DMS153 (cell line): ENCODE data around the gene ESF1.
"Not testable (repeated sequence)": the region's sequence is repeated elsewhere in the genome, so short reads cannot be mapped to it uniquely, and the experiment has no call there.

Experiments used
- DNase-seq: peaks from one replicate; lab custom pipeline; 2025; lab: John Stamatoyannopoulos, UW

Gene ESF1

DNA sequence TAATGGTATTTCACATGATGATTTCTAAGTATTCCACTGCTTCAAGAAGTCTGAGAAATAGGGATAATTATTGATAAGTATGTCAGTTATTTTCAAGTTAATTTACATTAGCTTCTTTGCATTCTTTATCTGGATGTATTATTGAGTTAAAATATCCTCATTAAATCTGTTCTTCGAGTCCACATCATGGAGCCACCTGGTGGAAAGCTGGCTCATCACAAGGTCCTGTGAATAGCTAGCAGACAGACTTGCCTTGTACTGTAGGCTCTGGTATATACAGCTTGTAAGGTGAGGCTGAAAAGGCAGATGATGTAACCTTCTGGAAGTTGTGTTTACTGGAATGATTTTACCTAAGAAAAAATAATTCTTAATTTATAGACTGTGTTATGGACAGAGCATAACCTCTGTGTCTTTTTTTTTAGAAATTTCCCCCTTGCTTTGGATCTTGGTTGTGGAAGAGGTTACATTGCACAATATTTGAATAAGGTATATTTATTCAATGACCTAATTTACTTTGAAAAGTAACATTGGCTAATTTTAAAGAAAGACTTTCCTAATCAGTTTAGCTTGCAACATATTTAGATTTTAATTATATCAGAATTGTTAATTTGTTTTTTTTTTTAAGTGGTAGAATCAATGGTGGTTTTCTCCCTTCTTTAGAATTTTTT, 3.6 kb upstream of the ESF1 start:
- DNase-seq = peak; percentile 50

DNA sequence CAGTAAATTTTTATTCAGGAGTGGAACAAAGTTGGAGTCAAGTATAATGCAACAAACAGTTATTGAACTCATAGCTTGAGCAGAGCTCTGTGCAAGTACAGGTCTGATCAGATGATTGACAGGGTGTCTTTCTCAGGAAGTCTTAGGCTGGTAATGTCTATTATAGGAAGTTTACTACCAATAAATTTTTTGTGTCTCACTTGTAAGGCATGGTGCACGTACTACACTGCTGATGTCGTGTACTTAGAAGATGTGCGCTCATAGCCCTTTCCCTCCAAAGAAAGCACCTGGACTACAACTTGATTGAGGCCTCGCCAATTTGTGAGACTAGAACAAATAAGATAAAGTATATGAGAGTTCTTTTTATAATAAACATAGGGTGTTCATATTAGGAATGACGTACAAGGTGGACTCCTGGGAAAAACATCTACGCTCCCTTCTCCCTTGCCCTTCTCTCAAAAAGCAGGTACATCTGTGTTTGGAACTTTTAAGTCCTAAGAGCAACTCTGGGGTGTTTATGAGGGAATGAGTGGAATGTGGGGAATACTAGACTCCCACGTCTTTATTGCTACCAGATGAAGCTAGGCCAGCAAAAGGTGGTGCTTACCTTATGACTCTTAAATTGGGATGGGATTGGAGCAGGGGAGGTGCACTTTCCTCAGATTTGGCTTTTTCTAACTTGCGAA, 1.6 kb upstream of the ESF1 start:
- no peak for DNase-seq

DNA sequence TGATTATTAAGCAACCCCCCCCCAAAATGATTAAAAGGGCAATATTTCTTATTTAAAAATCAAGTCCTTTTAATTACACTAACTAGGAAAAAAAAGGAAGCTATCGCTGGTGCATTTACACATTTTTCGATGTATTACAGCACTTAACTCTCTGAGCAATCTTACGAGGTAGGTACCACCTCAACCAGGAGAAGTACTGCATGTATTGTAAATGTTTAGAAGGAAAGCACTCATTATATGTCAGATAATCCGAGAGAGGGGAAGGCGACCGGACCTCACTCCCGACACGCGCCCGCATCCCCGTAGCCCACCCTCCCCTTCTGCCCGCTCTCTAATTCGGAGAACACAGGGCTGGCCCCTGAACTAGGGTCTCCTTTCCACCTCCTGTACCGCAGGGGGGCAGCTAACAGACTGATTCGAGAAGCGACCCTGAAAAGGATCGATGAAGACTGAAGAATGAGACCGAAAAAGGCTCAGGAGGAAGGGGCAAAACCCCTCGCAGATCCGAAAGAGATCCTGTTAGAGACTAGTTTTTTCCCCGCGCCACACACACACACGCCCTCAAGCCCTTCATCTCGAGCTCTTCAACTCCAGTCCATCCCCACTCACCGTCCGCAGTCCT, 337 bp downstream of the ESF1 start:
- no peak for DNase-seq

DNA sequence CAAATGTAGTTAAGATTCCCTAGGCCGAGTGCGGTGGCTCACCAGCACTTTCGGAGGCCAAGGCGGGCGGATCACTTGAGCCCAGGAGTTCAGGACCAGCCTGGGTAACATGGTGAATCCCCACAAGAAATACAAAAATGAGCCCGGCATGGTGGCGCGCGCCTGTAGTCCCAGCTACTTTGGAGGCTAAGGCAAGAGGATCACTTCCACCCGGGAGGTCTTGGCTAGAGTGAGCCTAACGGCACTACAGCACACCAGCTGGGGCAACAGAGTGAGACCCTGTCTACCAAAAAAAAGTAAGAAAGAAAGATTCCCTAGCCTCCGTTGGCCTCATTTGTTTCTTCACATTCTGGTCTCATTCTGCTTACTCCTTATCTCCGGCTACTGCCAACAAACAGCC, 1.2 kb downstream of the ESF1 start:
- no peak for DNase-seq

DNA sequence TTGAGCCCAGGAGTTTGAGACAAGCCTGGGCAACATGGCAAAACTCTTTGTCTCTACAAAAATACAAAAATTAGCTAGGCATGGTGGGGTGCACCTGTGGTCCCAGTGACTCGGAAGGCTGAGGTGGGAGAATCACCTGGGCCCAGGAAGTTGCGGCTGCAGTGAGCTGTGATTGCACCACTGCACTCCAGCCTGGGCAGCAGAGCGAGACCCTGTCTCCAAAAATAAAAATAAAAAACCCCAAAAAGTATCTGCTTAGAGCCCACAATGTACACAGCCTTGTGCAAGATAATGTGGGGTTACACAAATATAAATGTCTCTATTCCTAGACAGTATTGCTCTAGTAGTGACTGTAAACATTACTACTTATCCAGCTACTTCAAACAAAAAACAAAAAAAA, 5.9 kb downstream of the ESF1 start:
- DNase-seq = no peak

DNA sequence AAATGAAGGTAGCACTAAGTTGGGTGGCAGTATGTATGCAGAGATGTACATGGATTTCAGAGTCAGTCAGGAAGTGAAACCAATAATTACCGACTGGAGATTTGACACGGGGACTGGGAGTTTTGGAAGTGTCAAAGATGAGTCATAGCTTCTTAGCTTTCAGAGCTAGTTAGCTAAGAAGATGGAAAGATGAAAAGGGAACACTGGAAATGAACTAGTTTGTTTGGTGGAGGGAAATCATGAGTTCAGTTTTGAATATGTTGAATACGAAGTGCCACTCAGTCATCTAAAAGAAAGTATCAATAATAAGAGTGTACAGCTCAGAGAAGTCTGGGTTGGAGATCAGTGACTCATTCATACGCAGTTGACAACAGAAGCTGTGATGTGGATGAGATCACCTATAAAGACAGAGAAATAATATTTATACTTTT, 7.5 kb downstream of the ESF1 start:
- no peak for DNase-seq

DNA sequence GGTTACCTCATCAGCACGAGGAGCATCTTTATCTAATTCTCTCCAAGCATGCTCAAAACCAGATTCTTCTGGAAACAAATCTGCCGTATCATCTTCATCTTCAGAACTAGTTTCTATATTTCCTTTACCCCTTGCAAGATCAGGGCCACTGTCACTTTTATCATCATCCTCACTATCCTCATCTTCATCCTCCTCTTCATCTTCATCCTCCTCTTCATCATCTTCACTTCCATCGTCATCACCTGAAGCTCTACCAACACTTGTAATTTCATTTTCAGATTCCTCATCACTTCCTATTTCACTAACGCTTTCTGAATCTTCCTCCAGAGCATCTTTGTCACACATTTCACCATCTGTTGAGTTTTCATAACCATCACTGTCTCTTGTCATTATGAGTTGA, 8.9 kb downstream of the ESF1 start:
- DNase-seq = no peak

DNA sequence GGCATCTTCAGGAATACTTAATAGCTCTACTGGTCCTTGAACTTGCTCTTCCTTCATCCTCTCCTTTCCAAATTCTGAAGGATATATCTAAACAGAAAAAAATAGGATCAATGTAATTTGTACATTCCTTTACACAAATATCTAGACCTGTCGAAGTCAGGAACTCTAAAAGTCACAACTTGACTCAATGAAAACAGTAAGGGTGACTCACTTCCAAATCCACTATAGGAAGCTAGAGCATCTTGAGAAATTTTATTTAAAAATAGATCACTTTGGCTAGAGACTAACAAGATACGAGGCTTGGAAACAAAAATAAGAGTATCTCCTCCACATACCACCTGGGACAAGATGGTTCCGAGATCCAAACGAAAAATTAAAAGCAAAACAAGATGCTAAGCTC, 12.2 kb downstream of the ESF1 start:
- DNase-seq = no peak

DNA sequence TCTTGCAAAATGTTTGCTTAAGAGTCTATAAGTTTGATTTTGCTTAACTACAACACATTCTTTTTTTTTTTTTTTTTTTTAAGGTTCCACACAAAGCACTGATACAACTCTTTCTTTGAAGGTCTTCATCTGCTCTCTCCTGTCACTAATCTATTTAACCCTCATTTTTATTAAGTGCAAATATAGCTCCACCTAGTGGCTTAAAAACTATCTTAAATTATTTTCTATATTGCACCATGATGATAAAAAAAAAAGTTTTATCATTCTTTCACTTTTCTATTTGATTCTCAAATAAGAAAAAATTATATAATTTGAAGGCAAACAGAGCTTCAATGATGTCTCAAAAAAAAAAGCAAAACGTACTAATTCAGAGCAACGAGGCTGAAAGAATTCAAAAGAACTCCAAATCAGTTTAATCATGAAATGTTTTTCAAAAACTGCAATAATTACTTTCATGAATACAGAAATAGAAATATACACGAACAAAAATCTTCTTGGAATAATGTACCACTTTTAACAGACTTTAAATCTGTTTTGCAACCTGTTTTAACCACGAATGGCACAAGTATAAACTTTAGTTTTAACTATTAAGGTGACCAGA, 12.8 kb downstream of the ESF1 start:
- DNase-seq = no peak

DNA sequence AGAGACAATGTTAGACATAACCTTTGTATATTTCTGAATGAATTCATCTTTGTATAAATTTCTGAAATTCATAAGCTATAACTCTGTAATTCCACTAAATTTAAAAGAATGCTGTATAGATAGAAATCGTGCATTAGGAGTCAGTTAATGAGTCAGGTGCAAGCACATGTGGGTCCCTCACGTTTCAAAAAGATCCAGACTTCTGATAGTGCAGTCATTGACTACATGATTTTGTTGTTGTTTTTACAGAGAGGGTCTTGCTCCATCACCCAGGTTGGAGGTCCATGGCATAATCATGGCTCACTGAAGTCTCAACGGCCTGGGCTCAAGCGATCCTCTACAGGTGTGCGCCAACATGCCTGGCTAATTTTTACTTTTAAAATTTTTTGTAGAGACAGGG, 14.6 kb downstream of the ESF1 start:
- DNase-seq = no peak

DNA sequence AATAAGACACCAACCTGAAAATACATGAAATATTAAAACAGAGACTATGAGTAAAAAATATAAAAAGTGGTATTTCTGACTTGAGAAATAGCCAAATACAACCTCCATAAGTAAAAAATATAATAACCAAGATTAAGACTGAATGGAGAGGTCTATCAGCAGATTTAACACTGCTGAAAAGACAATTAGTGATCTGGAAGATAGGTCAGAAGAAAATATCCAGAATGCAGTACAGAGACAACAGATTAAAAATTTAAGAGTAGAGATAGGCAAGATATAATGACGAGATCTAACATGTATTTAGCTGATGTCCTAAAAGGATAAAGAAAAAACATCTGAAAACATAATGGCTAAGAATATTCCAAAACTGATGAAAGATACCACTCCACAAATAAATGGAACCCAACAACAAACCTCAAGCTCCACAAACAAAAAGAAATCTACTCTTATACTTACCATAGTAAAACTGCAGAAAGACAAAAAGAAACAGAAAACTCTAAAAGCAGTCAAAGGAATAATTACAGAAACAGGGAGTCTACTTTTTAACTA, 18.8 kb downstream of the ESF1 start:
- no peak for DNase-seq

DNA sequence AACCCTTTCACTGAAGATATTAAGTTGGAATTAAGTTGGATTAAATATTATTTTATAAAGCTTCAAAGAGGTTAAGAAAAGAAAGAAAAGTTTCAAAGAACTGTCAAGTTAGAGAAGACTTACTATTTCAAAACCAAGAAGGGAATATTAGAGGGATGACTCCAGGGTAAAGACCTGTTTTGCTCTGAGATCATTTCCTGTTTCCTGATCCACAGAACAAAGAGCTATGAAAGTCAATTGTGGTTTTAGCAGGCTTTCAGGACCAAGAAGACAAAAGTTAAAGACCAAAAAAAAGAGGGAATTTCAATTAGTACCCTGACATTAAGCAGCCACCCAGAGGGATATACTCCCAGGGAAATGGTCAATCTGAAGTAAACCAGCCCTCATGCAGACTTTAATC, 19.4 kb downstream of the ESF1 start:
- no peak for DNase-seq

DNA sequence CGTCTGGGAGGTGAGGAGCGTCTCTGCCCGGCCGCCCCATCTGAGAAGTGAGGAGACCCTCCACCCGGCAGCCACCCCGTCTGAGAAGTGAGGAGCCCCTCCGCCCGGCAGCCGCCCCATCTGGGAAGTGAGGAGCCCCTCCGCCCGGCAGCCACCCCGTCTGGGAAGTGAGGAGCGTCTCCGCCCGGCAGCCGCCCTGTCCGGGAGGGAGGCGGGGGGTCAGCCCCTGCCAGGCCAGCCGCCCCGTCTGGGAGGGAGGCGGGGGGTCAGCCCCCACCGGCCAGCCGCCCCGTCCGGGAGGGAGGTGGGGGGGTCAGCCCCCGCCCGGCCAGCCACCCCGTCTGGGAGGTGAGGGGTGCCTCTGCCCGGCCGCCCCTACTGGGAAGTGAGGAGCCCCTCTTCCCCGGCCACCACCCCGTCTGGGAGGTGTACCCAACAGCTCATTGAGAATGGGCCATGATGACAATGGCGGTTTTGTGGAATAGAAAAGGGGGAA, 24.2 kb downstream of the ESF1 start:
- DNase-seq = not testable (repeated sequence)

DNA sequence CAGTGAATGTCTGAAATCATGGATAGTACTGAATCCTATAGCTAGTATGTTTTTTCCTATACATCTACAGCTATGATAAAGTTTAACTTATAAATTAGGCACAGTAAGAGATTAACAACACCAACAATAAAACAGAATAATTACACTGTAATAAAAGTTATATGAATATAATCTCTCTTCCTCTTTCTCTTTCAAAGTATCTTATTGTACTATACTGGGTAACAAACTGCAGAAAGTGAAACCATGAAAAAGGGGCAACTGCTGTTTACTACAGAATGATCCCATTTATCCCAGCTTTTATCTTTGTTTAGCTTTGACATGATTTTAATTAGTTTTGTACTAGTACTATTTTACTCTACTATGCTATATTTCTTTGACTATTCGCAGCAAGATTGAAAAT, 25.8 kb downstream of the ESF1 start:
- no peak for DNase-seq

DNA sequence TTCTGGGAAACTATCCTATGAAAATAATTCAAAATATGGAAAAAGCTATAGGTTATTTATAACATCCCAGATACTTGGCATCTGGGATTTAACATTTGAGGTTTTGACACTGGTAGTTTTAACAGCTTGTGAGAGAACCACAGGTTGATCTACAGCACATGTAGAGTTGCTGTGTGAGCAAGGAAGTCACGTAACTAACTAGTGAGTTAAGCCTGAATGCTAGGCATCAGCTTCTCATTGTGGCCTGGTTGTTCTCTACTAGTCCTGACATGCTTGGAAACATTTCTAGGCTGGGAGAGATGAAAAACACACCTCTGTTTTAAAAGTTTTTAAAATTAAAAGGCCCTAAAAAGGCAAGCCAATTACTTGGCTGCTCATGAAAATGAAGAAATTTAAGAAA, 28.2 kb downstream of the ESF1 start:
- DNase-seq = no peak

DNA sequence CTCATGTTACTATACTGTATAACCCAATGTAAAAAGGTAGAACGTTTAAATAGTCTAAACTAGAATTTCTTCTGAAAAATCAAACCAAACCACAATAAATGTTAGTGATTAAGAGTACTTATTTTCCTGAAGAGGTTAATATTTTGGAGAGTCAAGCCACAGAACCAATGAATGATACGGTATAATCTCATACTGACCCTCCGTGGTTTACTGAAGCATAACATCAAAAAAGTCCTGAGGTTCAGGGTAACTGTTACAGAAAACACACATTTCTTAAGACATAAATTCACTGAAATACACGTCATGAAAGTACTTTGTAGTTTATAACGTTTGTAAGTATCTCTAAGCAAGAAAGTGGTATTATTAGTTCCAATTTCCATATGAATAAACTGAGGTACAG, 28.9 kb downstream of the ESF1 start:
- DNase-seq = no peak

DNA sequence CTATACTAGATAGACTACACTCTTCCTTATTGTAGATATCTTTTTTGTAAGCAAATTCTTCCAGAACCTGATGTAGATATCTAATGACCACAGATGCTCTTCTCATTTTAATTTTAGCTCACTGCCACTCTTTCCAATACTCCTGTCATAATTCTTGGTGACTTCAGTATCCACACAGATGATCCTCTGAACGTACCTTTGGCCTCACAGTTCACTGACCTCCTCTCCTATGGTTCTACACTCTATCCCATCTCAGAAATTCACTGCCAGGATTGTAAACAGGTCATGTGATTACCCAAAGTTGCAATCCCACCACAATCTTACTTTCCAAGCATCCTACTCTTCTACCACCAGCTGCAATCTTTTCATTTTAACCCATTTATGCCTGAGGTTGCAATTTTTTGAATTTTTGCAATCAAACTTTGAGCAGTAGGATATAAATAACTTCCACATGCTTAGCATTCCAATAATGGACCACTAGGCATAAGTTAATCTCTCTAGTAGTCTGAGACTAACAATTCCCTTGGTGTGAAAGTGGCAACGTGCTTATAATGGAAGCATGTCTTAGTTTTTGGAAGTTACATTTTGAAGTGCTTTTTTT, 31.2 kb downstream of the ESF1 start:
- DNase-seq = no peak

DNA sequence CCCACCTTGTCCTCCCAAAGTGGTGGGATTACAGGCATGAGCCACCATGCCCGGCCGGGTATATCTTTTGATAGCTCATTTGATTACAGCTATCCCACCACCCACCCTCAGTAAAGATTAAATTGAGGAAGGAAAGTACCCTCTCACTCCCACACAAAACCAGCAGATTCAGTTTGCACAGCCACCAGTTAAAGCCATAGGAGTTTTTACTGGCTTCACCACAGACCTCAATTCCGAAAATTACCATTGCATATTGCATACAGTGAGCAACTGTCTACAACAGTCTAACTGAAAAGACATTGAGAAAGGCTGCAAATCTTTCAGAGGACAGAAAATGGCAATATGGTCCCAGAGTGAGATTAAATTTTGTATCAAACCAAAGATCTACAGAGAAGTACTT, 34.9 kb downstream of the ESF1 start:
- DNase-seq = no peak

DNA sequence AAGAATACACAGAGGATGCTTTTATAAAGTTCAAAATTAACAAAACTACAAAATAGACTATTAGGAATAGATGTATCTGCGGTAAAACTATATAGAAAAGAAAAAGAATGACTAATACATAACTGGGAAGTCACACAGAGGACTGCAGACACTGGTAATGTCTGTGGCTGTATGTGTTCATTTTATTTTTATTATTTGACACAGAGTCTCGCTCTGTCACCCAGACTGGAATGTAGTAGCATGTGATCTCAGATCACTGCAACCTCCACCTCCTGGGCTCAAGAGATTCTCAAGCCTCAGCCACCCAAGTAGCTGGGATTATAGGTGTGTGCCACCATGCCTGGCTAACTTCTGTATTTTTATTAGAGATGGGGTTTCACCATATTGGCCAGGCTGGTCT, 38.9 kb downstream of the ESF1 start:
- no peak for DNase-seq

DNA sequence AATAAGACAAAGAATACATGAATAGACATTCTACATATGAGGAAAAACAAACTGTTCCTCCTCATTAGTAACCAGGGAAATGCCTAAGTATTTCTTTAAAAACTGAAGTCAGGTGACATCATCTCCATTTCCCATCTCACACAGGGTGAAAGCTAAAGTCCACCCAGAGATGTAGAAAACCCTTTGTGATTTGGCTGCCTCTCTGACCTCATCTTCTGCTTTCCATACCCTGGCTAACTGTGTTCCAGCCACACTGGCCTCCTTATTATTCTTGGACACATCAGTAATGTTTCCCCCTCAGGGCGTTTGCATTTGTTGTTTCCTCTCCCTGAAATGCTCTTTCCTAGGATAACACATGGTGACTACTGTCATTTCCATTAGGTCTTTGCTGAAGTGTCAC, 40.4 kb downstream of the ESF1 start:
- no peak for DNase-seq

DNA sequence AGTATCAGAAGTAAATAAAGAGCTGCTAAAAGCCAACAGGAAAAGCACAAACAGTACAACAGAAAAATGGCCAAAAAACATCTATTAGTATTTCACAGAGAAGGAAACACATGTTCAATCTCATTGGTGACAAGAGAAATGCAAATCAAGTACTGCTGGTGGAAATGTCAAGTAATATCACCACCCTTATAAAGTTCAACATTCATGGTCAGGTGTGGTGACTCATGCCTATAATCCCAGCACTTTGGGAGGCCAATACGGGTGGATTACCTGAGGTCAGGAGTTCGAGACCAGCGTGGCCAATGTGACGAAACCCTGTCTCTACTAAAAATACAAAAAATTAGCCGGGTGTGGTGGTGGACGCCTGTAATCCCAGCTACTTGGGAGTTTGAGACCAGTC, 42.8 kb downstream of the ESF1 start:
- no peak for DNase-seq
